Stimulated activated CD4-positive, alpha-beta T cell treated with anti-CD3 and anti-CD28 coated beads, TNF-alpha, amount 100 ng/mL, for 4 hours (primary cell): Measurements from ENCODE around the gene TMEM196.

ENCODE experiments used
- DNase-seq, 3 experiments: peaks; one replicate each; pipeline ENCODE4 v3.0.0-alpha.2; 2020; ENCODE audit warnings: low read depth in 3 of 3

The TMEM196 gene

GRCh38 chr7:19772841-19773760 is at the start of gene TMEM196:
TMEM196 (minus strand) TSS chr7:19773617; CDS start chr7:19772696, 921 bp downstream.
- DNase-seq = no peak

GRCh38 chr7:19816128-19816527 is 42.7 kb upstream of the TMEM196 start:
- no peak for DNase-seq

- DNase-seq = no peak
Observed at GRCh38 chr7:19815546-19815945, 42.1 kb upstream of the TMEM196 start.

GRCh38 chr7:19814776-19815175 is 41.4 kb upstream of the TMEM196 start:
- no peak for DNase-seq

GRCh38 chr7:19811386-19811785 is 38.0 kb upstream of the TMEM196 start:
- no peak for DNase-seq

- DNase-seq = no peak
Observed at GRCh38 chr7:19798986-19799385, 25.6 kb upstream of the TMEM196 start.

- no peak for DNase-seq
Observed at GRCh38 chr7:19783541-19783940, 10.1 kb upstream of the TMEM196 start.

- DNase-seq = no peak
Observed at GRCh38 chr7:19776981-19777380, 3.6 kb upstream of the TMEM196 start.

- DNase-seq = no peak
Observed at GRCh38 chr7:19775578-19775977, 2.2 kb upstream of the TMEM196 start.

- DNase-seq = no peak
Observed at GRCh38 chr7:19772306-19772705, 1.1 kb downstream of the TMEM196 start.

GRCh38 chr7:19762631-19763030 is 10.8 kb downstream of the TMEM196 start:
- DNase-seq = no peak

- no peak for DNase-seq
Observed at GRCh38 chr7:19754521-19755116, 18.8 kb downstream of the TMEM196 start.

GRCh38 chr7:19752020-19752419 is 21.4 kb downstream of the TMEM196 start:
- no peak for DNase-seq

GRCh38 chr7:19749658-19750057 is 23.8 kb downstream of the TMEM196 start:
- no peak for DNase-seq

- DNase-seq = no peak
Observed at GRCh38 chr7:19747740-19748339, 25.6 kb downstream of the TMEM196 start.

- no peak for DNase-seq
Observed at GRCh38 chr7:19744075-19744474, 29.3 kb downstream of the TMEM196 start.

GRCh38 chr7:19728716-19729115 is 44.7 kb downstream of the TMEM196 start:
- no peak for DNase-seq

GRCh38 chr7:19725770-19726169 is 47.6 kb downstream of the TMEM196 start:
- no peak for DNase-seq

- DNase-seq = no peak
Observed at GRCh38 chr7:19715499-19715898, 57.9 kb downstream of the TMEM196 start.

GRCh38 chr7:19713676-19714075 is 59.7 kb downstream of the TMEM196 start:
- DNase-seq = peak in 1 of 3 experiments; percentile 2

GRCh38 chr7:19709249-19709578 is 64.2 kb downstream of the TMEM196 start:
- DNase-seq = no peak

GRCh38 chr7:19708397-19709248 is 64.8 kb downstream of the TMEM196 start, which contains the start of gene POLR1F:
POLR1F (minus strand) TSS chr7:19709037; CDS start chr7:19709016, 21 bp downstream.
- peak; percentile 72 to 94 (median 87) for DNase-seq
